HG02884 (cell line): ENCODE measurements around the gene UPP1.
A peak's percentile ranks its signal among the peaks of the same experiment; 100 is the strongest.
"Not testable (repeated sequence)": the region's sequence is repeated elsewhere in the genome, so short reads cannot be mapped to it uniquely, and the experiment has no call there.

Source experiments
- ATAC-seq: cut with Tn5 transposase; IDR thresholded peaks from one replicate; pipeline ENCODE4 v1.9.1; 2021; ENCODE audit warnings: mild to moderate bottlenecking, moderate library complexity; ENCODE audit not compliant: unreplicated experiment

The UPP1 gene

GRCh38 chr7:48089046-48090003 lies at the start of gene UPP1:
Gene UPP1 (plus strand): TSS chr7:48089265. CDS start chr7:48094784, 5,519 bp downstream.
- peak; percentile 46 for ATAC-seq

DNA sequence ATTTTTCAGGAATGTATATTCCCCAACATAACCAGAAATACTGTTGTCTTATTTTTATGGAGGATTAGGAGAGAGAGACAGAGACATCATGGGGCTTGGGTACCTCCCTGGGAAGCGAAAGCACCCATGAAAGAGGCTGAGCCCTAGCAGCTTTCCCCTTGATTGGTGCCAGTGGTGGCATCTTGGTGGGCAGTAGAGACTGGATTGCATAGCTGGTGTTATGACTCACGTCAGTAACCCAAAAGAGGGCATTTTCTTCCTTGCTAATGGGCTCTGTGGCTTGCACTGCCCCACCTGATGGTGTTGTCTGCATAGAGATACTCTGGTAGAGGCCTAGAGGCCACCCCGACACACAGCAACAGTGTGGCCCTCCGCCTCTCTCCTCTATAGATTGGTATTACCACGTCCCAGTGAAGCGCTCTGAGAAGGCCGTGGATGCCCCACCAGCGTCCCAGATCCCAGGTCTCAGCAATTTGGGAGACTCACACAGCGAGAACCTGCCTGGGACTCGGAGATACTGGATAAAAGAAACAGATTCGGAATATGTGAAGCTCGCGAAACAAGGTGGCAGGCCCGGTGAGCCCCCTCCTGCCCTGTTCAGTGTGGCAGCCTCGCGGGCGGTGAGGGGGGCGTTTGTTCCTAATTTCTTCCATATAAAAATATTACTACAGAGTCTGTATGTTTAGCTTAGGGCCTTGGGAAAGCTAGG lies 48.0 kb upstream of the UPP1 start:
- ATAC-seq = no peak

- ATAC-seq = no peak
These were observed 47.5 kb upstream of the UPP1 start for GRCh38 chr7:48041653-48041970.

GRCh38 chr7:48042216-48042615 lies 46.8 kb upstream of the UPP1 start:
- ATAC-seq = no peak

GRCh38 chr7:48042636-48043035 lies 46.4 kb upstream of the UPP1 start:
- no peak for ATAC-seq

GRCh38 chr7:48045195-48045765 lies 43.8 kb upstream of the UPP1 start:
- no peak for ATAC-seq

DNA sequence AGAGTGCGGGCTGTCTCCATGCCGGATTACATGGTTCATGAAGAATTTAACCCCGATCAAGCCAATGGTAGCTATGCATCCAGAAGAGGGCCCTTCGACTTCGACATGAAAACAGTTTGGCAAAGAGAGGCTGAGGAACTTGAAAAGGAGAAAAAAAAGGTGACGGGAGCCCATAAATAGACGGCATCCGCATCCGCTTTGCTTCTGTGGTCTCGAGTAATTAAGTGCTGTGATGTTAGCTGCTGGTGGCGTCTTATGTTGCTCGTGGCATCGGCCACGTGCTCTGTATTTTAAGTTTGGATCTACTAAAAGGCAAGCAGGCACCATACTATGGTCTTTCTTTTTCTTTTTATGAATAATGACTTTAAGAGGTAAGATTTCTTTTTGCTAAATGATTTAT lies 42.6 kb upstream of the UPP1 start:
- no peak for ATAC-seq

- ATAC-seq = no peak
These were observed 41.0 kb upstream of the UPP1 start for GRCh38 chr7:48048113-48048512.

GRCh38 chr7:48049850-48050249 lies 39.2 kb upstream of the UPP1 start:
- no peak for ATAC-seq

DNA sequence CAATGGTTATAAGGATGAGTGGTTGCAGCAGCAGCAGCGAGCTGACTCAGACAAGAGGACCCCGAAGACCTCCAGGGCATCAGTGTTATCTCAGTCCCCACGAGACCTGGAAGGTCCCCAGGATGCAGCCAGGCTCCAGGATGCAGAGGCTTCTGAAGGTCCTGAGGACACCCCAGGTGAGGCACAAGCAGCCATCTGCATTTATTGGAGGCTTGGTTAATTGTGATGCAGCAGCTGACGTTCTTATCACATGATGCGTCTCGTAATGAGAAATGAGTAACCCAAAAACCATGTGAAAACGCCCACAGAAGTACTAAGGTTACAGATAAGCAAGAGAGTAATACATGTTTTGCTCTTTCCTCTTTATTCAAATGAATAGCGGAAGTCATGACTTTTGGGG lies 36.3 kb upstream of the UPP1 start:
- ATAC-seq = peak; percentile 77

DNA sequence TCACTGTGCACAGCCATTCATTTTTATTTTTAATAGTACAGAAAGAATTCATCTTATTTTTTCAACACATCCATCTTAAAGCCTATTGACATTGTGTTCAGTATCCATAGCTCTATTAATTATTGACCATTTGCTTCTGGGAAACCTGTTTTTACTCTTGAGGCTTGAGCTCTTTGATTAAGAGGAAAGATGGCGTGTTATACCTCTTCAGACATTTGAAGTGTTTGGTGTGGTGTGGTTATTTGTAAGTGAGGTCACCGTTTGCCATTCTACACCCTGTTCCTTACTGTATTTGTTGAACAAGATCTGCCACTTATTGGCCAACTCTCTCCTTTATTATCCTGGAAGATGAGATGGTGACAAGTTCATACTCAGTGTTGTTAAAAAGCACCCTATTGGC lies 35.3 kb upstream of the UPP1 start:
- ATAC-seq = no peak

DNA sequence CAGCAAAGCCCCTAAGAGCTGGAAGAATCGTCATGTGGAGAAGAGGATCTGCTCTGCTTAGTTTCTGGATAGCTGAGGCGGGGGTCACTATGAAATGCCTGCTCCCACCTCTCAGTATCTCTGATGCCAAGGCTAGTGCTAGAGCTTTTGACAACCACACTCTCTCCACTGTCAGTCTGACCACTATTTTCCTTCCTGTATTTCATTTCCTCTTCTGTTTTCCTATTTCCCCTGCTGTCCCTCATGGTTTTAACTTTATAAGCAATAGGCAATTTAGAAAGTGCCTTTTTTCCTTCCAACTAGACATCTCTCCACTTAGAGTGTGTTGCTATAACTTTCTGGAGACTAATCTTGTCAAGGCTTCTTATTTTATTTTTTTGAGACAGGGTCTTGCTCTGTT lies 30.1 kb upstream of the UPP1 start:
- no peak for ATAC-seq

- ATAC-seq = no peak
These were observed 29.4 kb upstream of the UPP1 start for GRCh38 chr7:48059706-48060105.

DNA sequence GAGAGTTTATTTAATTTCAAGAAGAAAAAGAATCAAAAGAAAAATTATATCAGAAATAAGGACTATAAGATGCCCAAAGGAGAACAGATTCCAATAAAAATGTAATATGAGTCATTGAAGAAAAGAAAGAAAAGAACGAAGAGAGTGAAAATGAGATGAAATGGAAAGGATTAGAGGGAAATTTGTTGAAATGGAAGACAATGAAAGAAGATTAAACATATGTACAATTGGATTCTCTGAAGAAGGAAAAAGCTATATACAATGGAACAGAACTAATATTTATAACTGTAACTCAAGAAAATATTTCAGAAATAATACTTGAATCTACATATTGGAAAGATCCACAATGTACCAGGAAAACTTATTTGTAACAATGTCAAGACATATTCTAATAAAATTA lies 25.1 kb upstream of the UPP1 start:
- no peak for ATAC-seq

DNA sequence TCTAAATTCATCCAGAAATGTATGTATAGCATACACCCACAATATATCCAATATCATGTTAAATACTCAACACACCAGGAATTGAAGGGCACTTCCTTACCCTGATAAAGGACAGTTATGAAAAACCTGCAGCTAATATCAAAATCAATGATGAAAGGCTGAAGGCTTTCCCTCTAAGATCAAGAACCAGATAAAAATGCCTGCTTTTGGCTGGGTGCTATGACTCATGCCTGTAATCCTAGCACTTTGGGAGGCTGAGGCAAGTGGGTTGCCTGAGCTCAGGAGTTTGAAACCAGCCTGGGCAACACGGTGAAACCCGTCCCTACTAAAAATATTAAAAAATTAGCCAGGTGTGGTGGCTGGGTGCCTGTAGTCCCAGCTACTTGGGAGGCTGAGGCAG lies 21.6 kb upstream of the UPP1 start:
- ATAC-seq = no peak

DNA sequence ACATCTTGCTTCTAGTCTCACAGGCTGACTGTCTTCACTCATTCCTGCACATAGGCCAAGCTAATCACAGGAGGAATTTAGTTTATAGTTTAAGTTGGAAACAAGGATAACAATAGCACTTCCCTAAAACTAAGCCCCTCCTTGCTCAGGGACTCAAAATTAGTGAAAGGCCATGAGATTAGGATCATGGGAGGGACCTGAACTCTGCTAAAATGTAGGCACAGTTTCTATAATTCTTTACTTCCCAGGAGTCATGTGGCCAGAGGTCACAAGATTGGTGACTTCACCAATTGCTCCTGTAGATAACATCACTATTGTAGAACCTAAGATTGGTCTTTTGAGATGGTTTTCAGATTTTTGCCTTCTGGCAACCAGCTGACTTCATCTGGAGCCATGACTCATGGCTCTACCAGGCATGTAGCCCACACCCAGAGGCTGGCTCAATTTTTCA lies 14.8 kb upstream of the UPP1 start:
- no peak for ATAC-seq

DNA sequence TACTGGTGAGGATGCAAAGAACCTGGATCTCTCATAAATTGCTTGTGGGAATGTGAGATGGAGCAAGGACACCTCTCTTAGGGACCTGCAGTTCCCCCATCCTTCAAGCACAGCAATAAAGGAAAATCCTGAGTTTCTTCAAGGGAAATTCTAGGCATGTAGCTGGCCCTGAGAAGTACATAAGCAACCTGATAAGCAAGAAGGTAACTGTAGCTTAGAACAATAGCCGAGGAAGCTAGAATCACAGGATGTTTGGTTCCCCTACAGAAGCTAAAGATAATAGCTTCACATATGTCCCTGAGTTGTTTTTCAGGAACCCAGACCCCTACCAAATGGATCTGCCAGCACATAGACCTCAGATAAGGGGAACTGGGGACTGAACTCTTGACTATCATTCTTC lies 11.6 kb upstream of the UPP1 start:
- no peak for ATAC-seq

DNA sequence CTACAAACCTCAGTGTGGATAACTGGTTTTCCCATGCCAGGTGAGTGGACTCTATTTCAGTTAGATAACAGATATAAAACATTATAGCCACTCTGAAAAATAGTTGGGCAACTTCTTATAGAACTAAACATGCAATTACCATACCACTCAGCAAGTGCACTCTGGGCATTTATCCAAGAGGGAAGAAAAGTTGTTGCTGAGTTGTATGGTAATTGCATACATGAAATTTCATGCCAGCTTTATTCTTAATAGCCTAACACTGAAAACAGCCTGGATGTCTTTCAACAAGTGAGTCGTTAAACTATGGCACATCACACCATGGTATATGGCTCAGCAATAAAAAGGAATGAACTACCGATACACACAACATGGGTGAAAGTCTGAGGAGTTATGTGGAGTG lies 10.6 kb upstream of the UPP1 start:
- no peak for ATAC-seq

- not testable (repeated sequence) for ATAC-seq
These were observed 6.7 kb upstream of the UPP1 start for GRCh38 chr7:48082378-48082777.

GRCh38 chr7:48083114-48083830 lies 5.8 kb upstream of the UPP1 start:
- no peak for ATAC-seq

GRCh38 chr7:48084727-48085432 lies 4.2 kb upstream of the UPP1 start:
- peak; percentile 61 for ATAC-seq
